ENCODE data around the gene ZNF777. TPM values are rescaled to one million over a fixed set of nuclear protein-coding genes. Genes with fewer than 3 reads are reported as not detected.

Gene ZNF777
- total RNA-seq, 2 donors from 2014 or later = 6.0 to 8.4 TPM

GRCh38 chr7:149455175-149455950 is 5.5 kb downstream of the ZNF777 start:
- Histone ChIP-seq H3K9me3 (no peaks in the 10 kb centered on the region), H3K27ac (no peak overlapping the region), H3K36me3 (peaks cover 34% of the 10 kb centered on the region), H3K4me1 (peaks cover 0 to 16% of the 10 kb centered on the region in 2 donors), H3K27me3 (no peaks in the 10 kb centered on the region), H3K4me3 (no peak overlapping the region)
- TF ChIP-seq, protein P1, sequence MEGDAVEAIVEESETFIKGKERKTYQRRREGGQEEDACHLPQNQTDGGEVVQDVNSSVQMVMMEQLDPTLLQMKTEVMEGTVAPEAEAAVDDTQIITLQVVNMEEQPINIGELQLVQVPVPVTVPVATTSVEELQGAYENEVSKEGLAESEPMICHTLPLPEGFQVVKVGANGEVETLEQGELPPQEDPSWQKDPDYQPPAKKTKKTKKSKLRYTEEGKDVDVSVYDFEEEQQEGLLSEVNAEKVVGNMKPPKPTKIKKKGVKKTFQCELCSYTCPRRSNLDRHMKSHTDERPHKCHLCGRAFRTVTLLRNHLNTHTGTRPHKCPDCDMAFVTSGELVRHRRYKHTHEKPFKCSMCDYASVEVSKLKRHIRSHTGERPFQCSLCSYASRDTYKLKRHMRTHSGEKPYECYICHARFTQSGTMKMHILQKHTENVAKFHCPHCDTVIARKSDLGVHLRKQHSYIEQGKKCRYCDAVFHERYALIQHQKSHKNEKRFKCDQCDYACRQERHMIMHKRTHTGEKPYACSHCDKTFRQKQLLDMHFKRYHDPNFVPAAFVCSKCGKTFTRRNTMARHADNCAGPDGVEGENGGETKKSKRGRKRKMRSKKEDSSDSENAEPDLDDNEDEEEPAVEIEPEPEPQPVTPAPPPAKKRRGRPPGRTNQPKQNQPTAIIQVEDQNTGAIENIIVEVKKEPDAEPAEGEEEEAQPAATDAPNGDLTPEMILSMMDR (IDR thresholded peaks at IDR 0.05) = no peak
- DNase-seq (ENCODE audit: low spot score) = no peak

- peaks cover 40% of the 10 kb centered on the region for H3K36me3 ChIP-seq
- no peak for DNase-seq (ENCODE audit: low spot score)
Observed at GRCh38 chr7:149454750-149455149, 6.1 kb downstream of the ZNF777 start.

DNA sequence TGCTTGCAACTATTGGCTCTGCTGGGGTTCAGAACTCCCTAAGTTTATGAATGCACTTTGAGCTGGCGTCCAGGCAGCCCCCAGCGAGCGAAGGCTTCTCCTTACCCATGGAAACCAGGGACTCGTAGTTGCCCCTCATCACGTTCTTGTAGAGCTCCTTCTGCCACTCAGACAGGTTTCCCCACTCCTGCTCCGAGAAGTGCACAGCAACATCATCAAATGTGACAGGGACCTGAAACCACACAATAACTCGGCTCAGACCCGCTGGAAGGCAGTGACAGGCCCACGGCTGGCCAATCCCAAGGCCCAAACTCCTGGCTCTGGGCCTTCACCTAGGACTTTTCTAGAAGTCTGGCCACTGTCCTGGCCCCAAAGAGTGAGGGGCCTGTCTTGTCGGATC is 6.9 kb downstream of the ZNF777 start:
- DNase-seq (ENCODE audit: low spot score) = no peak
- peaks cover 0 to 9% of the 10 kb centered on the region in 2 donors for H3K4me1 ChIP-seq
- peaks cover 47% of the 10 kb centered on the region for H3K36me3 ChIP-seq

More at GRCh38 chr7:149454750-149455149, 6.1 kb downstream of the ZNF777 start:
- Histone ChIP-seq H3K27ac (no peak overlapping the region), H3K9me3 (no peaks in the 10 kb centered on the region), H3K27me3 (no peaks in the 10 kb centered on the region), H3K4me3 (no peak overlapping the region), H3K4me1 (peaks cover 0 to 16% of the 10 kb centered on the region in 2 donors)
- TF ChIP-seq, protein P1 (IDR thresholded peaks at IDR 0.05) = no peak

DNA sequence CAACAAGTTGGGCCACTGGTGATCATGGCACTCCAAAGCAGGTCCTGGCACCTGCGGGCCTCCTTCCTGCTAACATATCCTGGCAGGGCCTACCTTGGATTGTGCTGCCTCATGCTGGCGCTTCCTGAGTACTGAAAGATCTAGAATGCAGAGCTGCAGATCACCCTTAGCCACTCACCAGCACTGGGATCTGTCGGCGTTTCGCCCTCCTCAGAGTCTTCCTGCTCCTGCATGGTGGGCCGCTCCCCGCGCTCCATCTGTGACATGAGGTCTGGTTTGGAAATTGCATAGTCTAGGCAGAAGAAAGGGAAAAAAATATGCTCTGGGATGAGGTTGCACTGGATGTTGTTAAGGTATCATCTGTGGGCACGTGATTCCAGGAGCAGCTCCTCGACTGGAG is 10.0 kb downstream of the ZNF777 start:
- TF ChIP-seq, protein P1 (IDR thresholded peaks at IDR 0.05) = no peak
- Histone ChIP-seq H3K4me3 (no peak overlapping the region), H3K27me3 (no peaks in the 10 kb centered on the region), H3K36me3 (peaks cover 74% of the 10 kb centered on the region), H3K9me3 (no peaks in the 10 kb centered on the region), H3K27ac (no peak overlapping the region), H3K4me1 (no peaks in the 10 kb centered on the region)
- DNase-seq (ENCODE audit: low spot score) = no peak

More for the DNA sequence above, 6.9 kb downstream of the ZNF777 start:
- no peak overlapping the region for H3K27ac ChIP-seq
- H3K9me3 ChIP-seq = no peaks in the 10 kb centered on the region
- no peak overlapping the region for H3K4me3 ChIP-seq
- TF ChIP-seq, protein P1 (IDR thresholded peaks at IDR 0.05) = no peak
- no peaks in the 10 kb centered on the region for H3K27me3 ChIP-seq

- no peak for DNase-seq (ENCODE audit: low spot score)
- Histone ChIP-seq H3K4me1 (no peaks in the 10 kb centered on the region), H3K27ac (no peak overlapping the region), H3K4me3 (no peak overlapping the region), H3K27me3 (no peaks in the 10 kb centered on the region), H3K9me3 (no peaks in the 10 kb centered on the region), H3K36me3 (peaks cover 74% of the 10 kb centered on the region)
- TF ChIP-seq, protein P1 (IDR thresholded peaks at IDR 0.05) = no peak
Observed at GRCh38 chr7:149449897-149450296, 11.0 kb downstream of the ZNF777 start.

All from right atrium auricular region (tissue), 2 donors.